ENCODE results near the gene SLC39A2.

GRCh38 chr14:21016413-21017190, 17.5 kb downstream of the SLC39A2 start:
- TF ChIP-seq POLR2AphosphoS5 (IDR thresholded peaks at IDR 0.05; ENCODE audit: low read depth, low read length): no peak
- no peak for TF ChIP-seq REST (IDR thresholded peaks at IDR 0.05; ENCODE audit: insufficient read depth in 1 of 2, low read depth in 2 of 2, low read length in 2 of 2)
- TF ChIP-seq TAF1 (IDR thresholded peaks at IDR 0.05; ENCODE audit: borderline replicate concordance, insufficient read depth, low read length): no peak
